Omental fat pad (tissue), 4 donors: ENCODE data around the gene WDR38. TPM values are rescaled to one million over a fixed set of nuclear protein-coding genes. Genes with fewer than 3 reads are reported as not detected.

Experiments used
- ATAC-seq: fragments of 150-250 bp; one replicate; pipeline ENCODE4 v1.9.1; 2016; ENCODE audit warnings: mild to moderate bottlenecking, moderate library complexity; ENCODE audit not compliant: low FRiP score
- DNase-seq: peaks from one replicate; pipeline ENCODE4 v3.0.0-alpha.2; 2019; ENCODE audit warnings: low spot score
- total RNA-seq, 4 donors: library from RNA; depleted of rRNA; stranded (reverse); fragments of >200 nt; gene quantifications; one replicate each; pipeline ENCODE4 v1.1.0, GENCODE V29; 2016
- TF ChIP-seq, protein P1 (sequence below), 3 donors: fragments of 450-650 bp; IDR thresholded peaks; one replicate each; pipeline ENCODE4 v1.5.1; 2016 to 2017; ENCODE audit warnings: antibody characterized with exemption in 3 of 3, mild to moderate bottlenecking in 3 of 3, moderate library complexity in 2 of 3

Gene WDR38, protein sequence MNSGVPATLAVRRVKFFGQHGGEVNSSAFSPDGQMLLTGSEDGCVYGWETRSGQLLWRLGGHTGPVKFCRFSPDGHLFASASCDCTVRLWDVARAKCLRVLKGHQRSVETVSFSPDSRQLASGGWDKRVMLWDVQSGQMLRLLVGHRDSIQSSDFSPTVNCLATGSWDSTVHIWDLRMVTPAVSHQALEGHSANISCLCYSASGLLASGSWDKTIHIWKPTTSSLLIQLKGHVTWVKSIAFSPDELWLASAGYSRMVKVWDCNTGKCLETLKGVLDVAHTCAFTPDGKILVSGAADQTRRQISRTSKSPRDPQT
- total RNA-seq: under 1 TPM in 1 of 4 donors, not detected in 3; 0.36 TPM

DNA sequence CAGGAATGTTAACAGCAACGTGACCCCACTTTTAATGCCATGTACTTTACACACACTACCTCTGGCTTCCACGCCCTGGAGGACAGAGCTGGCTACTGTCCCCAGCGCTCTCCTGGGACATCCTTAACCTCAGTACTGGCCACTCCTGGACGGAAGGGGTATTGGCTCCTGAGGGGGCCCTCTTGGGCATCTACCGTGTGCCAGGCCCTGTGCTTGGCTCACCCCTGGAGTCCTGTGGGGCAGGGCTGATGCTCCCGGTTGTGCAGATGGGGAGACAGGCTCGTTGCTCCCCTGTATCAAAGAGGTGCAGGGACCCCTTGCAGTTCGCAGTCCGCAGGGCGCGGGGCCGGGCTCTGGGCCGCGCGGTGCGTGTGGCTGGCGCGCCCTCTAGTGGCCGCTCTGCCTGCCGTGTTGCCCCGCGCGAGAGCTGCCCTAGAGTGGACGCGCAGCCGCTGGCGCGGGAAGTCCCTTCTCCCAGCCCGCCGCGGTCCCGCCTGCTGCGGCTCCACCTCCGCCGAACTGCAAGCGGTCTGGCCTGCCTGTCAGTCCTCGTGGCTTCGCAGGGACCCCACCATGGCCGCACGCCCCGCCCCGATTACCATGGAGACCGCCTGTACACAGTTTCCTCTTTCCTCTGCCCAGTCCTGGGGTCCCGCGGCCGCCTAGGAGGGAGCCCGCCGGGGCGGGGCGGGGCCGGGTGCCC is at the start of gene WDR38:
WDR38 (plus strand) TSS at position 632 of the 703 bp plus-strand sequence. CDS start 72 bp downstream, outside the sequence.
- DNase-seq (peak; percentile 58), ATAC-seq (peak; percentile 86)
- TF ChIP-seq, protein P1, sequence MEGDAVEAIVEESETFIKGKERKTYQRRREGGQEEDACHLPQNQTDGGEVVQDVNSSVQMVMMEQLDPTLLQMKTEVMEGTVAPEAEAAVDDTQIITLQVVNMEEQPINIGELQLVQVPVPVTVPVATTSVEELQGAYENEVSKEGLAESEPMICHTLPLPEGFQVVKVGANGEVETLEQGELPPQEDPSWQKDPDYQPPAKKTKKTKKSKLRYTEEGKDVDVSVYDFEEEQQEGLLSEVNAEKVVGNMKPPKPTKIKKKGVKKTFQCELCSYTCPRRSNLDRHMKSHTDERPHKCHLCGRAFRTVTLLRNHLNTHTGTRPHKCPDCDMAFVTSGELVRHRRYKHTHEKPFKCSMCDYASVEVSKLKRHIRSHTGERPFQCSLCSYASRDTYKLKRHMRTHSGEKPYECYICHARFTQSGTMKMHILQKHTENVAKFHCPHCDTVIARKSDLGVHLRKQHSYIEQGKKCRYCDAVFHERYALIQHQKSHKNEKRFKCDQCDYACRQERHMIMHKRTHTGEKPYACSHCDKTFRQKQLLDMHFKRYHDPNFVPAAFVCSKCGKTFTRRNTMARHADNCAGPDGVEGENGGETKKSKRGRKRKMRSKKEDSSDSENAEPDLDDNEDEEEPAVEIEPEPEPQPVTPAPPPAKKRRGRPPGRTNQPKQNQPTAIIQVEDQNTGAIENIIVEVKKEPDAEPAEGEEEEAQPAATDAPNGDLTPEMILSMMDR (IDR thresholded peaks at IDR 0.05): peak in 2 of 3 donors; percentile 70 to 91

DNA sequence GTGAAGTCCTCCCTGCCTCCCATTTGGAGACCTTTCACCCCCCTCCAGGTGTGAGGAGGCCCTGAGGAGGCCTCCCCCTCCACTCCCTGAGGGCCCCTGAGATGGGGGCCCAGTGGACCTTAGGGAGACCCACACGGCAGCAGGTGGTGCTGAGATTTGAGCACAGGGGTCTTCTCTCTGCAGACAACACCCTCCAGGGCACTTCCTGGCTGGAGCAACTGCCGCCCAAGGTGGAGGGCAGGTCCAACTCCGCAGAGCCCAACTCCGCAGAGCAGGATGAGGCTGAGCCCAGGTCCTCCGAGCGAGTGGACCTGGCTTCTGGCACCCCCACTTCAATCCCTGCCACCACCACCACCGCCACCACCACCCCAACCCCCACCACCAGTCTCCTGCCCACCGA is 49.3 kb upstream of the WDR38 start:
- TF ChIP-seq, protein P1 (IDR thresholded peaks at IDR 0.05): no peak
- ATAC-seq: no peak

DNA sequence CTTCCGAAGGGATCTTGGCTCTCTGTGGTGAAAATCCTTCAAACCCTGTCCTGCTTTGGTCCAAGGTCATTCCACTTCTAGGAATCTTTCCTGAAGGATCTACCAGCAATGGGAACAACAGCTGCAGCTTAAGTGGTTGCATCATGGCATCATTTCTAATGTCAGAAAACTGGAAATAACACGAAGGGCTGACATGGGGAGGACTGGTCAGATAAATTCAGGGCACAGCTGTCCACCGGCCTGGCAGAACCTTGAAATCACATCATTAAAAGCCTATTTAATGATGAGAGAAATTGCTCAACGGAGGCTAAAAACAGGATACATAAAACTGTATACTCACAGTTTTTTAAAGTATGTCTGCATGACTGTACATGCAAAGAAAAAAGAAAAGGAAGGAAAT is 48.1 kb upstream of the WDR38 start:
- ATAC-seq (no peak), DNase-seq (no peak)
- TF ChIP-seq, protein P1 (IDR thresholded peaks at IDR 0.05): no peak

More for the DNA sequence above, 49.3 kb upstream of the WDR38 start:
- DNase-seq: no peak

DNA sequence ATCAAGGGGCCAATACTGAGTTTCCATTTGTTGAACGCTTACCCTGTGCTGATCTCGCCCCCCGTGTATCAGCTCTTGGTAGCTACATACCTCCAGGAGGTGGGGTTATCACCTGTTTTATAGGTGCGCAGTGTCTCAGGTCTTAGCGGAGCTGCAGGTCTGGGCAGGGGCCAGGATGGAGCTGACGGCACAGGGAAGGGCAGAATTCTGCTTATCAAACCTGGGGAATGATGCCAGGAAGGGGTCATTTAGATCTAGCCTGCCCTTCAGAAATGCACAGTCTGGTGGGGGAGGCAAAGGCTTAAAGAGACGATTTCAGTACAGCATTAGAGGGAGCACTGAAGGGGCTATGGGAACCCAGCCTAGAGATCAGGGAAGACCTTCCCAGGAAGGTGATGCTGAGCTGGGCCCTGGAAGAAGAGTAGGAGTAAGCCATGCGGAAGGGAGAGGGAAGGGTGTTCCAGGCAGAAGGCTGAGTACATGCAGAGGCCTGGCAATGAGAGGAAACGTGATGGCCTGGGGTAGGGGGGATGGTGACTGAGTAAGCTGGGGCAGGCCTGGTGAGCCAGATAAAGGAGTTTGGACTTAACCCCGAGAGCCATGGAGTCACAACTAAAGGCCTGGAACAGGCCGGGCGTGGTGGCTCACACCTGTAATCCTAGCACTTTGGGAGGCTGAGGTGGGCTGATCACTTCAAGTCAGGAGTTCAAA is 44.9 kb upstream of the WDR38 start:
- no peak for DNase-seq
- no peak for ATAC-seq
- TF ChIP-seq, protein P1 (IDR thresholded peaks at IDR 0.05): no peak

DNA sequence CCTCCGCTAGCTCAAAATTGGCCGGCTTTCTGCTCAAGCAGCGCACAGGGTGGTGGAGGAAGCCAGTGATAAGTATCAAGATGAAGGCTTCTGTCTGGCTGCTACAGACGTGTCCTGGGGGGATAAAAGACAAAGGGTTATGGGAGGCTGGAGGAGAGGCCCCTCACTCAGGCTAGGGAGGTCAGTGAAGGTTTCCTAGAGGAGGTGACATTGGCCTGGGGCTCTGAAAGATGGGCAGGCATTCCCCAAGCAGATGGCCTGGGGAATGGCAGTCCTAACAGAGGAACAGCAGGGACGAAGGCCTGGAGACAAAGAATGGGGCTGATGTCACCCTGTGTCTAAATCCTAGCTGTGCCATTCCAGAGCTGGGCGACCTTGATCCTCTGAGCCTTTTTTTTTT is 44.0 kb upstream of the WDR38 start:
- TF ChIP-seq, protein P1 (IDR thresholded peaks at IDR 0.05): no peak
- ATAC-seq: no peak
- DNase-seq: no peak

DNA sequence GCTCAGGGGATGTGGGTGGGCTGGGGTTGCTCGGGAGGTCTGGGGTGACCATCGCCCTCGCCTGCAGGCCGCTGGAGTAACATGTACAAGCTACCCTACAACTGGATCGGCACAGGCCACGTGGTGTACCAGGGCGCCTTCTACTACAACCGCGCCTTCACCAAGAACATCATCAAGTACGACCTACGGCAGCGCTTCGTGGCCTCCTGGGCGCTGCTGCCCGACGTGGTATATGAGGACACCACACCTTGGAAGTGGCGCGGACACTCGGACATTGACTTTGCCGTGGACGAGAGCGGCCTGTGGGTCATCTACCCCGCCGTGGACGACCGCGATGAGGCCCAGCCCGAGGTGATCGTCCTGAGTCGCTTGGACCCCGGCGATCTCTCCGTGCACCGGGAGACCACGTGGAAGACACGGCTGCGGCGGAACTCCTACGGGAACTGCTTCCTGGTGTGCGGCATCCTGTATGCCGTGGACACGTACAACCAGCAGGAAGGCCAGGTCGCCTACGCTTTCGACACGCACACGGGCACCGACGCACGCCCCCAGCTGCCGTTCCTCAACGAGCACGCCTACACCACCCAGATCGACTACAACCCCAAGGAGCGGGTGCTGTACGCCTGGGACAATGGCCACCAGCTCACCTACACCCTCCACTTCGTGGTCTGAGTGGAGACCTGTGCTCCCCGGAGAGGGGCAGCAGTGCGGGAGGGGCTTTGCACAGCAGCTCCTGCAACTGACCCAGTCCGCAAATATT is 43.3 kb upstream of the WDR38 start:
- TF ChIP-seq, protein P1 (IDR thresholded peaks at IDR 0.05): no peak
- ATAC-seq (no peak), DNase-seq (no peak)
